Neural progenitor cell (in vitro differentiated cells): Measurements from ENCODE around the gene S100A2. TPM values are rescaled to one million over a fixed set of nuclear protein-coding genes. Genes with fewer than 3 reads are reported as not detected.
A peak's percentile ranks its signal among the peaks of the same experiment; 100 is the strongest.
"Not testable (repeated sequence)": the region's sequence is repeated elsewhere in the genome, so short reads cannot be mapped to it uniquely, and the experiment has no call there.

ENCODE experiments used
- DNase-seq: peaks from one replicate; pipeline ENCODE4 v3.0.0-alpha.2; 2016; ENCODE audit warnings: low spot score
- H2AFZ ChIP-seq: fragments of 200-600 bp; sonication (generic); replicated peaks from 2 replicates; pipeline ENCODE4 v1.6.1; 2016; ENCODE audit warnings: antibody characterized with exemption
- H3F3A ChIP-seq: fragments of 200-600 bp; sonication (generic); 2 replicates; pipeline ENCODE4 v1.6.1; 2016; ENCODE audit warnings: antibody characterized with exemption, low read depth
- H3K27ac ChIP-seq: fragments of 200-600 bp; sonication (generic); 2 replicates; pipeline ENCODE4 v1.5.1; 2016; ENCODE audit warnings: mild to moderate bottlenecking
- H3K27me3 ChIP-seq: fragments of 200-600 bp; sonication (generic); 2 replicates; pipeline ENCODE4 v1.6.1; 2016; ENCODE audit warnings: mild to moderate bottlenecking, moderate library complexity
- H3K36me3 ChIP-seq: fragments of 200-600 bp; sonication (generic); 2 replicates; pipeline ENCODE4 v1.5.1; 2016
- H3K4me1 ChIP-seq: fragments of 200-600 bp; sonication (generic); 2 replicates; pipeline ENCODE4 v1.6.1; 2016; ENCODE audit warnings: mixed run types
- H3K4me2 ChIP-seq: fragments of 200-600 bp; sonication (generic); 2 replicates; pipeline ENCODE4 v1.6.1; 2016
- H3K4me3 ChIP-seq: fragments of 200-600 bp; sonication (generic); 2 replicates; pipeline ENCODE4 v1.5.1; 2016
- H3K79me2 ChIP-seq: fragments of 200-600 bp; sonication (generic); 2 replicates; pipeline ENCODE4 v1.6.1; 2016; ENCODE audit warnings: low read depth
- H3K9ac ChIP-seq: fragments of 200-600 bp; sonication (generic); 2 replicates; pipeline ENCODE4 v1.6.1; 2016
- H3K9me3 ChIP-seq: fragments of 200-600 bp; sonication (generic); 2 replicates; pipeline ENCODE4 v1.5.1; 2016; ENCODE audit warnings: low read depth
- H4K20me1 ChIP-seq: fragments of 200-600 bp; sonication (generic); 2 replicates; pipeline ENCODE4 v1.6.1; 2016; ENCODE audit warnings: low read depth
- H3K27ac Mint-ChIP-seq: 3 replicates; pipeline ENCODE4 v1.8.0; 2021; ENCODE audit warnings: mixed read lengths
- H3K27me3 Mint-ChIP-seq: 2 replicates; pipeline ENCODE4 v1.8.0; 2022; ENCODE audit warnings: low read depth, mild to moderate bottlenecking, inconsistent platforms, moderate library complexity, mixed read lengths; ENCODE audit not compliant: insufficient read depth
- H3K36me3 Mint-ChIP-seq: 3 replicates; pipeline ENCODE4 v1.8.0; 2021; ENCODE audit warnings: mixed read lengths
- H3K4me1 Mint-ChIP-seq: 3 replicates; pipeline ENCODE4 v1.8.0; 2021; ENCODE audit warnings: mixed read lengths
- H3K4me3 Mint-ChIP-seq: 3 replicates; pipeline ENCODE4 v1.8.0; 2021; ENCODE audit warnings: mild to moderate bottlenecking, moderate library complexity, mixed read lengths
- H3K9me3 Mint-ChIP-seq: 3 replicates; pipeline ENCODE4 v1.8.0; 2020; ENCODE audit warnings: mixed read lengths
- CTCF ChIP-seq: fragments of 200-600 bp; sonication (generic); IDR thresholded peaks from 2 replicates; pipeline ENCODE4 v1.5.1; 2017; ENCODE audit warnings: antibody characterized with exemption, mild to moderate bottlenecking
- EZH2 ChIP-seq: fragments of 200-600 bp; sonication (generic); IDR thresholded peaks from 2 replicates; pipeline ENCODE4 v1.6.1; 2017; ENCODE audit warnings: antibody characterized with exemption, mild to moderate bottlenecking, moderate library complexity
- EZH2phosphoT487 ChIP-seq: fragments of 200-600 bp; sonication (generic); IDR thresholded peaks from 2 replicates; pipeline ENCODE4 v1.6.1; 2017; ENCODE audit warnings: antibody characterized with exemption
- total RNA-seq: library from RNA; depleted of rRNA; stranded (reverse); fragments of >200 nt; gene quantifications from 2 replicates; pipeline ENCODE4 v1.2.3, GENCODE V29; 2015; ENCODE audit warnings: low replicate concordance

Gene S100A2
- total RNA-seq, 1 donor from 2014 or later: not detected

- H4K20me1 ChIP-seq: no peaks in the 10 kb centered on the region
- peaks cover 9% of the 10 kb centered on the region for H3K4me1 ChIP-seq
- H3K4me2 ChIP-seq: no peak overlapping the region
- H3K27me3 Mint-ChIP-seq: peaks cover 2% of the 10 kb centered on the region
- no peaks in the 10 kb centered on the region for H3K9me3 ChIP-seq
- H3K9ac ChIP-seq: no peak overlapping the region
- no peaks in the 10 kb centered on the region for H3K36me3 ChIP-seq
- H3K4me1 Mint-ChIP-seq: peaks cover 2% of the 10 kb centered on the region
- TF ChIP-seq EZH2phosphoT487 (no peak), EZH2 (no peak), CTCF (no peak)
- no peaks in the 10 kb centered on the region for H3K79me2 ChIP-seq
- H3K4me3 Mint-ChIP-seq: no peak overlapping the region
- H3F3A ChIP-seq: no peaks in the 10 kb centered on the region
- H3K27me3 ChIP-seq: no peaks in the 10 kb centered on the region
- no peak for DNase-seq
- H2AFZ ChIP-seq: no peak overlapping the region
- H3K36me3 Mint-ChIP-seq: no peaks in the 10 kb centered on the region
- H3K4me3 ChIP-seq: no peak overlapping the region
- no peak overlapping the region for H3K27ac Mint-ChIP-seq
- no peak overlapping the region for H3K27ac ChIP-seq
- no peaks in the 10 kb centered on the region for H3K9me3 Mint-ChIP-seq
Observed at GRCh38 chr1:153526132-153526543, 39.5 kb downstream of the S100A2 start.

GRCh38 chr1:153525088-153525728 lies 40.4 kb downstream of the S100A2 start:
- Histone ChIP-seq H3F3A (no peaks in the 10 kb centered on the region), H3K9me3 (no peaks in the 10 kb centered on the region), H2AFZ (peak overlapping the region; percentile 93), H3K79me2 (no peaks in the 10 kb centered on the region), H3K36me3 (no peaks in the 10 kb centered on the region), H3K27ac (no peak overlapping the region), H4K20me1 (no peaks in the 10 kb centered on the region), H3K4me1 (peaks cover 9% of the 10 kb centered on the region), H3K27me3 (no peaks in the 10 kb centered on the region), H3K9ac (no peak overlapping the region), H3K4me2 (no peak overlapping the region), H3K4me3 (no peak overlapping the region)
- Mint-ChIP-seq H3K36me3 (no peaks in the 10 kb centered on the region), H3K4me3 (no peak overlapping the region), H3K4me1 (peaks cover 2% of the 10 kb centered on the region), H3K9me3 (no peaks in the 10 kb centered on the region), H3K27me3 (peaks cover 2% of the 10 kb centered on the region), H3K27ac (peak overlapping the region; percentile 40)
- DNase-seq: no peak
- TF ChIP-seq EZH2 (no peak), EZH2phosphoT487 (no peak), CTCF (no peak)

GRCh38 chr1:153522353-153523048 lies 43.1 kb downstream of the S100A2 start:
- not testable (repeated sequence) for H2AFZ ChIP-seq, H3K4me1 Mint-ChIP-seq, H3K4me3 ChIP-seq, H3K4me2 ChIP-seq, H3F3A ChIP-seq, H3K27ac ChIP-seq, H3K4me3 Mint-ChIP-seq, H3K4me1 ChIP-seq, H3K27ac Mint-ChIP-seq, DNase-seq, H3K9me3 Mint-ChIP-seq, H3K9me3 ChIP-seq, H3K36me3 ChIP-seq, H3K9ac ChIP-seq, H3K79me2 ChIP-seq, H4K20me1 ChIP-seq, H3K27me3 ChIP-seq, H3K27me3 Mint-ChIP-seq, H3K36me3 Mint-ChIP-seq

- not testable (repeated sequence) for H3K36me3 Mint-ChIP-seq, H3F3A ChIP-seq, DNase-seq, H3K79me2 ChIP-seq, H4K20me1 ChIP-seq, H3K4me2 ChIP-seq, H3K27ac Mint-ChIP-seq, H3K4me1 ChIP-seq, H3K9me3 ChIP-seq, H3K27me3 ChIP-seq, H3K9ac ChIP-seq, H3K4me3 ChIP-seq, H3K27ac ChIP-seq, H3K36me3 ChIP-seq, H2AFZ ChIP-seq, H3K4me3 Mint-ChIP-seq, H3K27me3 Mint-ChIP-seq, H3K9me3 Mint-ChIP-seq, H3K4me1 Mint-ChIP-seq
Observed at GRCh38 chr1:153521808-153522207, 43.8 kb downstream of the S100A2 start.
